ENCODE data around the gene CDH4.
A peak's percentile ranks its signal among the peaks of the same experiment; 100 is the strongest.

The CDH4 gene

GRCh38 chr20:61442075-61442670 is 190.1 kb downstream of the CDH4 start:
- Histone ChIP-seq H2BK120ac (ENCODE audit: low read depth, low read length) (peak overlapping the region; percentile 19), H2AK5ac (ENCODE audit: low read length) (no peak overlapping the region), H3K4me3 (ENCODE audit: low read length) (no peak overlapping the region), H3K23ac (ENCODE audit: low read length) (no peak overlapping the region), H3K27ac (ENCODE audit: low read depth, low read length) (no peak overlapping the region), H3K56ac (ENCODE audit: low read length) (peak overlapping the region; percentile 77), H4K5ac (ENCODE audit: low read length) (no peak overlapping the region), H3K4me1 (ENCODE audit: control insufficient read depth, low read depth, low read length) (peaks cover 22% of the 10 kb centered on the region), H3K9ac (ENCODE audit: low read length) (no peak overlapping the region), H3K18ac (ENCODE audit: low read length) (peak overlapping the region; percentile 61), H2BK5ac (ENCODE audit: low read length) (peak overlapping the region; percentile 33), H3K4ac (ENCODE audit: low read depth, low read length) (peak overlapping the region; percentile 18), H3K79me2 (ENCODE audit: control insufficient read depth, insufficient read depth, low read length) (no peaks in the 10 kb centered on the region), H3K27me3 (ENCODE audit: insufficient read depth, low read length, poor library complexity) (no peaks in the 10 kb centered on the region), H3K79me1 (ENCODE audit: low read length) (peaks cover 2% of the 10 kb centered on the region), H2BK15ac (replicated peaks; ENCODE audit: low read depth) (no peak overlapping the region), H3K4me2 (ENCODE audit: low read length) (no peak overlapping the region), H4K8ac (ENCODE audit: low read depth, low read length) (no peak overlapping the region), H3K36me3 (ENCODE audit: control insufficient read depth, insufficient read depth, low read length) (no peaks in the 10 kb centered on the region)
- no peak for DNase-seq
- WGBS (ENCODE audit: extremely low coverage, insufficient coverage, low lambda C conversion rate) = no CpG with 5 or more reads among the region's 13 CpGs

- peak overlapping the region; percentile 33 for H2BK5ac ChIP-seq (ENCODE audit: low read length)
- no peak overlapping the region for H4K5ac ChIP-seq (ENCODE audit: low read length)
- no peak for DNase-seq
- peak overlapping the region; percentile 61 for H3K18ac ChIP-seq (ENCODE audit: low read length)
- no CpG with 5 or more reads among the region's 6 CpGs for WGBS (ENCODE audit: extremely low coverage, insufficient coverage, low lambda C conversion rate)
- H3K4me1 ChIP-seq (ENCODE audit: control insufficient read depth, low read depth, low read length) = peaks cover 16% of the 10 kb centered on the region
- H2BK120ac ChIP-seq (ENCODE audit: low read depth, low read length) = peak overlapping the region; percentile 19
- H3K4ac ChIP-seq (ENCODE audit: low read depth, low read length) = no peak overlapping the region
- no peak overlapping the region for H3K23ac ChIP-seq (ENCODE audit: low read length)
- H4K8ac ChIP-seq (ENCODE audit: low read depth, low read length) = no peak overlapping the region
- H3K36me3 ChIP-seq (ENCODE audit: control insufficient read depth, insufficient read depth, low read length) = no peaks in the 10 kb centered on the region
- peaks cover 2% of the 10 kb centered on the region for H3K79me1 ChIP-seq (ENCODE audit: low read length)
- no peak overlapping the region for H3K9ac ChIP-seq (ENCODE audit: low read length)
- no peak overlapping the region for H2BK15ac ChIP-seq (replicated peaks; ENCODE audit: low read depth)
- no peak overlapping the region for H3K4me3 ChIP-seq (ENCODE audit: low read length)
- no peak overlapping the region for H3K4me2 ChIP-seq (ENCODE audit: low read length)
- H3K27ac ChIP-seq (ENCODE audit: low read depth, low read length) = no peak overlapping the region
- H3K79me2 ChIP-seq (ENCODE audit: control insufficient read depth, insufficient read depth, low read length) = no peaks in the 10 kb centered on the region
- H2AK5ac ChIP-seq (ENCODE audit: low read length) = peak overlapping the region; percentile 65
- peak overlapping the region; percentile 77 for H3K56ac ChIP-seq (ENCODE audit: low read length)
- H3K27me3 ChIP-seq (ENCODE audit: insufficient read depth, low read length, poor library complexity) = no peaks in the 10 kb centered on the region
Observed at GRCh38 chr20:61442718-61443117, 190.7 kb downstream of the CDH4 start.

- no peak overlapping the region for H3K23ac ChIP-seq (ENCODE audit: low read length)
- peak overlapping the region; percentile 49 for H3K56ac ChIP-seq (ENCODE audit: low read length)
- WGBS (ENCODE audit: extremely low coverage, insufficient coverage, low lambda C conversion rate) = no CpG with 5 or more reads among the region's 12 CpGs
- no peaks in the 10 kb centered on the region for H3K27me3 ChIP-seq (ENCODE audit: insufficient read depth, low read length, poor library complexity)
- no peak overlapping the region for H3K9ac ChIP-seq (ENCODE audit: low read length)
- H3K4me1 ChIP-seq (ENCODE audit: control insufficient read depth, low read depth, low read length) = peaks cover 20% of the 10 kb centered on the region
- no peak overlapping the region for H3K18ac ChIP-seq (ENCODE audit: low read length)
- no peak for DNase-seq
- H3K79me2 ChIP-seq (ENCODE audit: control insufficient read depth, insufficient read depth, low read length) = no peaks in the 10 kb centered on the region
- H3K4me3 ChIP-seq (ENCODE audit: low read length) = no peak overlapping the region
- no peak overlapping the region for H3K27ac ChIP-seq (ENCODE audit: low read depth, low read length)
- no peak overlapping the region for H4K5ac ChIP-seq (ENCODE audit: low read length)
- H2BK120ac ChIP-seq (ENCODE audit: low read depth, low read length) = no peak overlapping the region
- no peak overlapping the region for H4K8ac ChIP-seq (ENCODE audit: low read depth, low read length)
- H2BK15ac ChIP-seq (replicated peaks; ENCODE audit: low read depth) = no peak overlapping the region
- peak overlapping the region; percentile 59 for H2AK5ac ChIP-seq (ENCODE audit: low read length)
- H2BK5ac ChIP-seq (ENCODE audit: low read length) = no peak overlapping the region
- no peak overlapping the region for H3K4ac ChIP-seq (ENCODE audit: low read depth, low read length)
- no peaks in the 10 kb centered on the region for H3K36me3 ChIP-seq (ENCODE audit: control insufficient read depth, insufficient read depth, low read length)
- H3K4me2 ChIP-seq (ENCODE audit: low read length) = no peak overlapping the region
- H3K79me1 ChIP-seq (ENCODE audit: low read length) = peaks cover 2% of the 10 kb centered on the region
Observed at GRCh38 chr20:61443443-61444126, 191.5 kb downstream of the CDH4 start.

- WGBS (ENCODE audit: extremely low coverage, insufficient coverage, low lambda C conversion rate) = no CpG with 5 or more reads among the region's 5 CpGs
- DNase-seq = no peak
- Histone ChIP-seq H2BK15ac (replicated peaks; ENCODE audit: low read depth) (no peak overlapping the region), H3K4me2 (ENCODE audit: low read length) (no peak overlapping the region), H3K36me3 (ENCODE audit: control insufficient read depth, insufficient read depth, low read length) (no peaks in the 10 kb centered on the region), H3K23ac (ENCODE audit: low read length) (no peak overlapping the region), H3K79me1 (ENCODE audit: low read length) (no peaks in the 10 kb centered on the region), H3K27me3 (ENCODE audit: insufficient read depth, low read length, poor library complexity) (no peaks in the 10 kb centered on the region), H2AK5ac (ENCODE audit: low read length) (no peak overlapping the region), H3K27ac (ENCODE audit: low read depth, low read length) (no peak overlapping the region), H3K18ac (ENCODE audit: low read length) (no peak overlapping the region), H4K8ac (ENCODE audit: low read depth, low read length) (no peak overlapping the region), H2BK5ac (ENCODE audit: low read length) (peak overlapping the region; percentile 41), H4K5ac (ENCODE audit: low read length) (no peak overlapping the region), H3K4me1 (ENCODE audit: control insufficient read depth, low read depth, low read length) (peaks cover 22% of the 10 kb centered on the region), H3K4me3 (ENCODE audit: low read length) (no peak overlapping the region), H3K4ac (ENCODE audit: low read depth, low read length) (no peak overlapping the region), H3K56ac (ENCODE audit: low read length) (peak overlapping the region; percentile 19), H3K9ac (ENCODE audit: low read length) (no peak overlapping the region), H3K79me2 (ENCODE audit: control insufficient read depth, insufficient read depth, low read length) (no peaks in the 10 kb centered on the region), H2BK120ac (ENCODE audit: low read depth, low read length) (no peak overlapping the region)
Observed at GRCh38 chr20:61444637-61445036, 192.6 kb downstream of the CDH4 start.

- no peak overlapping the region for H2BK15ac ChIP-seq (replicated peaks; ENCODE audit: low read depth)
- no peak overlapping the region for H3K27ac ChIP-seq (ENCODE audit: low read depth, low read length)
- H3K4ac ChIP-seq (ENCODE audit: low read depth, low read length) = peak overlapping the region; percentile 22
- H3K9ac ChIP-seq (ENCODE audit: low read length) = no peak overlapping the region
- no peak overlapping the region for H3K4me3 ChIP-seq (ENCODE audit: low read length)
- WGBS (ENCODE audit: extremely low coverage, insufficient coverage, low lambda C conversion rate) = no CpG with 5 or more reads among the region's 6 CpGs
- no peaks in the 10 kb centered on the region for H3K79me1 ChIP-seq (ENCODE audit: low read length)
- no peak overlapping the region for H3K4me2 ChIP-seq (ENCODE audit: low read length)
- H3K36me3 ChIP-seq (ENCODE audit: control insufficient read depth, insufficient read depth, low read length) = no peaks in the 10 kb centered on the region
- no peak overlapping the region for H2AK5ac ChIP-seq (ENCODE audit: low read length)
- H2BK120ac ChIP-seq (ENCODE audit: low read depth, low read length) = no peak overlapping the region
- H4K8ac ChIP-seq (ENCODE audit: low read depth, low read length) = no peak overlapping the region
- H4K5ac ChIP-seq (ENCODE audit: low read length) = no peak overlapping the region
- H3K27me3 ChIP-seq (ENCODE audit: insufficient read depth, low read length, poor library complexity) = no peaks in the 10 kb centered on the region
- H3K56ac ChIP-seq (ENCODE audit: low read length) = peak overlapping the region; percentile 51
- H2BK5ac ChIP-seq (ENCODE audit: low read length) = peak overlapping the region; percentile 64
- H3K18ac ChIP-seq (ENCODE audit: low read length) = peak overlapping the region; percentile 25
- peak; percentile 56 for DNase-seq
- no peak overlapping the region for H3K23ac ChIP-seq (ENCODE audit: low read length)
- no peaks in the 10 kb centered on the region for H3K79me2 ChIP-seq (ENCODE audit: control insufficient read depth, insufficient read depth, low read length)
- H3K4me1 ChIP-seq (ENCODE audit: control insufficient read depth, low read depth, low read length) = peaks cover 20% of the 10 kb centered on the region
Observed at GRCh38 chr20:61445138-61445537, 193.1 kb downstream of the CDH4 start.

Measured in mesendoderm (in vitro differentiated cells).